ENCODE measurements around the gene SLC36A4.
"Not testable (repeated sequence)": the region's sequence is repeated elsewhere in the genome, so short reads cannot be mapped to it uniquely, and the experiment has no call there.

Gene SLC36A4

DNA sequence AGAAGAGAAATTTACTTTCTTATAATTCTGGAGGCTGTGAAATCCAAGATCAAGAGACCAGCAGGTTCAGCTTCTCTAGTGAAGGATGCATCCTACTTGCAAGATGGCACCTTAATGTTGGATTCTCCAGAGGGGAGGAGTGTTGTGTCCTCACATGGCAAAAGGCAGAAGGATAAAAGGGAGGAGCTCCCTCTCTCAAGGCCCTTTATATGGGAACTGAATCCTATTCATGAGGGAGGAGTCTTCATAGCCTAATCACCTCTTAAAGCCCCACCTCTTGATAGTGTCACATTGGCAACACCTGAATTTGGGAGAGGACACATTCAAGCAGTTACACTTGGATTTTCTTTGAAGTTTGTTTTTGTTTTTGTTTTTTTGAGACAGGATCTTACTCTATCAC is 79.5 kb downstream of the SLC36A4 start:
- no peak for DNase-seq (ENCODE audit: low spot score)

DNA sequence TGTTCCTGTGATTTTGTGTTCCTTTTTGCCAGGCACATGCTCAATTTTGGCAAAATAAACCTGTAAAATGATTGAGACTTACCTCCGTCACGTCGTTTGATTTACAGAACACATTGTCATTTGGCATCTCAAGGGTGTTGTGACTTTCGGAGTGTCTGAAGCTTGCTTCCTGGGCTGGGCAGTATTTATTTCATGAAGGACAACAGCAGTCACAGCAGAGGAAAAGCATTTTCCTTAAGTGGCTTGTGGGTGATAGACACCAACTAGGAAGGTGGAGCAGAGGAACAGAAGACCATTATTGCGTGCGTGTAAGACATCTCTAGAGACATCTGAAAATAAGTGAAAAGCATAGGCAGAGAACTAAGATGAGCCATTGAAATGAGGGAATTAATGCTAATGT is 80.2 kb downstream of the SLC36A4 start:
- no peak for DNase-seq (ENCODE audit: low spot score)

DNA sequence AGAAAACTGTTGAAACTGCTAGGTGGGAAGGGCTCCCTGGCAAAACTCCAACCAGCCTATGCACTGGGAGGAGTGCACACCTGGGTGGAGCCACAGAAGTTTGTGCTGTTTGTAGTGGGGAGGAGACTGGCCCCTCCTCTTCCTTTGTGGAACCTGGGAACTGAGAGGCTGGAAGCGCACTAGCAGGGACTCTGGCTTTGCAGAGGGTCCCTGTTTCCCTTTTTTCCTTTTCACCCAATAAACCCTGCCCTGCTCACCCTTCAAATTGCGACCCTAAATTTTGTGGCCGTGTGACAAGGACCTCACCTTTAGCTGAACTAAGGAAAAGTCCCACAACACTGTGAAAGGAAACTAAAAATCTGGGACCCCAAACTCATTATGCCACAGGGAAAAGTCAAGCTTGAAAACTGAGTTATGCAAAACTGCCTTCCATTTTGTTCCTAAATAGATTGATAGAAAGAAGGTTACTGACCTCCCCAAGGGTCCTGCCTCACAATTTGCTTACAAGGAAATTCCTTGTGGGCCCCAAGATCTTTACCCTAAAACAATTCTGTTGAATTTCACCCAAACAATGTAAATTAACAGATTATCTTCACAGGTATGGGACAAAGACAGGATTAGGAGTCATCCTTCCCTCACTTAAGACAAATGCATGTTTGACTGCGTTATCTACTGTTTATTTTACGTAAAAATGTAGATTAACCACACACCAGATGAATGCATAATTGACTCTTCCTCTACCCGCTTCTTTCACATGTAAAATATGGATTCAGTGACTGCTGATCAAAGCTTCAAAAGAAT is 81.0 kb downstream of the SLC36A4 start:
- DNase-seq (ENCODE audit: low spot score) = no peak

DNA sequence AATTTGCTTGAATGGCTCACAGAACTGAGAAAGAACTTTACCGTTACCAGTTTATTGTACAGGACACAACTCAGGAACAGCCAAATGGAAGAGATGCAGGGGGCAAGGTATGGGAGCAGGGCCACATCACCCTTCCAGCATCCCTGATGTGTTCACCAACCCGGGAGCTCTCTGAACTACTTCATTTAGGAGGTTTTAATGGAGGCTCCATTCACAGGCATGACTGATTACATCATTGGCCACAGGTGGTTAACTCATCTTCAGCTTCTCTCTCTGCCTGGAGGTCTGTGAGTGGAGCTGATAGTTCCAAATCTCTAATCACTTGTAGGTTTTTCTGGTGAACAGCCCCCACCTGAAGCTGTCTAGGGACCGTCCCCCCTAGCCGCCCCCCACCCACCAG is 83.5 kb downstream of the SLC36A4 start:
- DNase-seq (ENCODE audit: low spot score) = no peak

DNA sequence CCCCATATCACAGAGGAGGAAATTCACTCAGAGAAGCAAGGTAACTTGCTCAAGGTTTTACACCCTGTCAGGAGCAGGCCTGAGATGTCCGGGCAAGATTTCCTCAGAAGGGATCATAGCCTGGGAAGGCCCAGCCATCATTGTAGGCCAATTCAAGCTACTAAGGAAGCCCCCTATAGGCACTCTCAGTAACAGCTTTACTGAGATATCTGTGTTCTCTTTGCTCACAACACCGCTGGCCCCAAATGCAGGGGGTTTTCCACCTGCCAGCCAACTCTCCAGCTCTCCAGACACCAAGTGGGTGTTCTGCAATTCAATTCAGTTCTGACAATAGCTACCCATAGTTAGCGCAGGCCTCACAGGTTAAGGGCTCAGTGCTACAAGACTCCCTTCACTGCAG is 84.0 kb downstream of the SLC36A4 start:
- no peak for DNase-seq (ENCODE audit: low spot score)

DNA sequence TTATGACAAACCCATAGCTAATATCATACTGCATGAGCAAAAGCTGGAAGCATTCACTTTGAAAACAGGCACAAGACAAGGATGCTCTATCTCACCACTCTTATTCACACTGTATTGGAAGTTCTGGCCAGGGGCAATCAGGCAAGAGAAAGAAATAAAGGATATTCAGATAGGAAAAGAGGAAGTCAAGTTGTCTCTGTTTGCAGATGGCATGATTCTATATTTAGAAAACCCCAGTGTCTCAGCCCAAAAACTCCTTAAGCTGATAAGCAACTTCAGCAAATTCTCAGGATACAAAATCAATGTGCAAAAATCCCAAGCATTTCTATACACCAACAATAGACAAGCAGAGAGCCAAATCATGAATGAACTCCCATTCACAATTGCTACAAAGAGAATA is 86.6 kb downstream of the SLC36A4 start:
- not testable (repeated sequence) for DNase-seq (ENCODE audit: low spot score)

DNA sequence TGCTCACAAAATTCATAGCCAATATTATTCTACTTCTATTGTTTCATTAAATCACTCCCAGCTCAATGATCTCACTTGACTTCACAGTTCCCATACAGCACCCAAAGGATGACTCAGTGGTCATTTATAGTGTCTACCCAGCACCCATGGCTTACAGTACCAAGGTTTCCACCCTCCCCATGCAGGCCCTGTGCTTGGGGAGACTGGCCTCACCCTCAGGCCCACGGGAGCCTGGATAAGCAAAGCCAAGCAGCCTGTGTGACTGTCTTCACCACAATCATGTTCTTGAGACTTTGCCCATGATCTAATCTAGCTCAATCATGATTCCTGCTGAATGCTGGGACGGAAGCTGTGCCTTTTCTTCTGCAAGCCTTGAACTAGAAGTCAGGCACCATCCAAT is 97.6 kb downstream of the SLC36A4 start:
- peak; percentile 40 for DNase-seq (ENCODE audit: low spot score)

DNA sequence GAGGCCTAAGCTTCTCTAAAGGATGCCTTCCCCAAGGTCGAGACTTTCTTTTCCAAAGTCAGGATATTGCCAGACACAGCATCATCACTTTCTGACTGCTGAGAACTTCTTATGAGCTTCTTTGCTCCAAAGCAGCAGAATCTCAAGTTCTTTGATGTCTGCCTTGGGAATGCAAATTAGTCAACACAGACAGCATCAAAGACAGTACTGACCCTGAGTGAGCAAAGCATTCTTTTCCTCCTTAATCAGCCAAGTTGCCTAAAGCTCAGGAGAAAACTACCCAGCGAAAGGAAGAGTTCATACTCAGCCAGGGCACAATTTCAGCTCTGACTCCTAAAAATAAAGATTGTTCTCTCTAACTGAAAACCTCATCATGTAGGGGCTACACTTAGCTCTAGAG is 98.0 kb downstream of the SLC36A4 start:
- peak; percentile 35 for DNase-seq (ENCODE audit: low spot score)
